HG03108 (cell line): ENCODE data around the gene DMC1.

Experiments used
- ATAC-seq: cut with Tn5 transposase; IDR thresholded peaks from one replicate; pipeline ENCODE4 v1.9.1; 2021; ENCODE audit warnings: moderate library complexity; ENCODE audit not compliant: unreplicated experiment

Gene DMC1

GRCh38 chr22:38567531-38568285 lies 2.3 kb downstream of the DMC1 start:
- ATAC-seq: no peak

DNA sequence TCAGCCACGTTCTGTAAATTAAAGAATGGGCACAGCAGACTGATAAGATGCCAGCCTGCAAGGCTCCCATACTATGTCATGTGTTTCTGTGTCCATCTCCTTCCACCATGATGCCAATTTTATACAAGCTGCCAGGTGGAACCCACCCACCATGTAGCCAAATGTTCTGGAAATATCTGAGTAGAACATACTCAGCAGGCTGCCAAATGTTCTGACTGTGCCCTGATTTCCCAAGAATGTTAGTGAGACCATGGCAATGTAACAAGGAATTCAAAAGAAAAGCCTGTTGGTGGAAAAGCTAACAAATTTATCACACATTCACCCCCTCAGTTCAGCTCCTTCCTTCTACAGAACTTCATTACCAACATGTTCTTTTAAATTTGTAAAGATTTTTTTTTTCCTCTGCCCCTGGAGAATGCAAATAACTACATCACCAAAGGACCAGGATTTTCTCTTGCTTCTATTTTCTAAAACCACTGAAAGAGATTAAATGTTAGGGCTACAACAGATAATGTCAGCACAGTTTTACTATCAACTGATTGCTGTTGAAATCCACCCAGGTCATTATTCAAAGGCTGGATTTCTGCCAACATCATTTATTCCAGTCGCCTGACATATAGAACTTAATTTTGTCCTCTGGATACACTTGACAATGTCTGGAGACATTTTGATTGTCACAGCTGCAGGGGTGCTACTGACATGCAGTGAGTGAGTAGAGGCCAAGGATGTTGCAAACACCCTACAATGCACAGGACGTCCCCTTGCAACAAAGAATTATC lies 3.1 kb downstream of the DMC1 start:
- ATAC-seq: no peak

DNA sequence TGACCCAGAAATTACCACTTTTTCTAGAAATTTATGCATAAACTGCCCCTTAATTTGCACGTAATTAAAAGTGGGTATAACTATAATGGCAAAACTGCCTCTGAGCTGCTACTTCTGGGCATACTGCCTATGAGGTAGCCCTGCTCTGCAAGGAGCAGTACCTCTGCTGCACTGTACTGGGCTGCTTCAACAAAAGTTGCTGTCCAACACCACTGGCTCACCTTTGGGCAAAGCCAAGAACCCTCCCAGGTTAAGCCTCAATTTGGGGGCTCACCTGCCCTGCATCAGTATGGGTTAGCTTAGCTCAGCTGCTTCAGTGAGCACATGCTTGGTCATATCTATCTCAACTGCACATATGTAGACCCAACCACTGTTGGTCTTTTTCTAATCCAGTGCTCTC lies 4.5 kb downstream of the DMC1 start:
- no peak for ATAC-seq

- ATAC-seq: no peak
Observed at GRCh38 chr22:38564669-38565068, 5.3 kb downstream of the DMC1 start.

- no peak for ATAC-seq
Observed at GRCh38 chr22:38554281-38554680, 15.7 kb downstream of the DMC1 start.

DNA sequence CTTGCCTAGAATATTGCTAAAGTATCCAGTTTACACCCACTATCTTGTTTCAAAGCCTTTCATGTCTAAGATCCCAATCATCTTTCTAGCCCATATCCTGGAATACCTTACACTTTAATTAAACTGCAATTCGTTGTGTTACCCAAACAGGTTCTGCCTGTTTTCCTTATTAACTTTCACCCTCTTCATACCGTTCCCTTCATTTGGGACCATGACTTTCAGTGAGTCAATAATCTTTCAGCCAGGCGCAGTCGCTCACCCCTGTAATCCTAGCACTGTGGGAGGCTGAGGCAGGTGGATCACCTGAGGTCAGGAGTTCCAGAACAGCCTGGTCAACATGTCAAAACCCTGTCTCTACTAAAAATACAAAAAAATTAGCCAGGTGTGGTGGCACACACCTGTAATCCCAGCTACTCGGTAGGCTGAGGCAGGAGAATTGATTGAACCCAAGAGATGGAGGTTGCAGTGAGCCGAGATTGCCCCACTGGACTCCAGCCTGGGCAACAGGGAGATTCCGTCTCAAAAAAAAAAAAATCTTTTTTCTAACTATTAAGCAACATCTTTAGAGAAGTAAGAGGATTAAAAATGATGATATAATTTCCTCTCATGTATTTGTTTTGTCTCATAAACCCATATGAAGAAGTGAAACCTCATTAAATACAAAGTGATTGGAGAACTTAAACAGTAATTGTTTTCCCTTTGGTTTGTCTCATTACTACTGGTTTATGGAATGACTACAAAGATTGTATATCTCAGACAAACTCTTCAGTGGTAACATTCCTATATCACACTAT lies 20.7 kb downstream of the DMC1 start:
- no peak for ATAC-seq

DNA sequence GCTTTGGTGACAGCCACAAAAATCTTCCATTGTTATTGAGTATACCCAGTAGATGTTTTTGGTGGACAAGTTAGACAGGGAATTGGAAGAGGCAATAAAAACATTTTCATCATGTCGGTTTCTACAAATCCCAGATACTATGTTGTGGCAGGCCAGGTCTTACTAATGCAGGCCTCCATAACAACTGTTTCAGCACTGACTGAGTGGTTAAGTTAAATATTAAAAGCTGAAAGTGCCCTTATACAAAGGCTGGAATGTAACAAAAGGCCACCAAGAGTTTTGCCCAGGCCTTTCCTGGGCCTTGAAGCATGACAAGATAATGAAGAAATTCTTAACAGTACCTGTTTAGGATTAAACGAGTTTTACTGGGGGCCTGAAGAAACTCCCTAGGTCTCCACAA lies 29.3 kb downstream of the DMC1 start:
- no peak for ATAC-seq

DNA sequence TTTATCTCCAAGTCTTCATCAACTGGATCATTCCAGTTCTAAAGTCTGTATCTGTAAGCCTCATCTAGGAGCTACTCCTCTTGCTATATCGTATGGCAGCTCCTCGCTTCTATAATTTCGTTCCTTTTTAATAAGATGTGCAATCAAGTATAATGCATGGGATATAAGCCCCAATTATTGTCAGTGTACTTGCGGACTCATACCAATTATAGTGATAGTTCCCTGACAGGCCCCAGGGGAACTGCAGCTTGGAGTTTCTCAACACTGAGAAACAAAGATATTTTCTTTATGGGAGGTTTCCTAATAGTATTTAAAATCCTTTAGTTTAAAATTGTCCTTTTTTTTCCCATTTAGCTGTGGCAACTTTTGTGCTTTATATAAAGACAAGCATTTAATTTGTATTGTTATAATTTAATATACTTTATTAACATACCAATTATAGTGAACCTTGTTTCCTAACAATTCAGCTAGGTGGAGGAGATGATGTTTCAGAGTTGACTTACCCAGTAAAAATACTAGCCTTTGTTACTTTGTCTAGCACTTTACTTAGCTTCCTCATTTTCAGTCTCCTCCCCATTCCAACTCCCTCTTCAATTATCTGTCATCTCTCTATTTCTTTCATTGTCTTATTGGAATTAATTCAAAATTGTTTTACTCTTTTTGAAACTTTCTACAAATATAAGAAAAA lies 38.6 kb downstream of the DMC1 start:
- no peak for ATAC-seq

DNA sequence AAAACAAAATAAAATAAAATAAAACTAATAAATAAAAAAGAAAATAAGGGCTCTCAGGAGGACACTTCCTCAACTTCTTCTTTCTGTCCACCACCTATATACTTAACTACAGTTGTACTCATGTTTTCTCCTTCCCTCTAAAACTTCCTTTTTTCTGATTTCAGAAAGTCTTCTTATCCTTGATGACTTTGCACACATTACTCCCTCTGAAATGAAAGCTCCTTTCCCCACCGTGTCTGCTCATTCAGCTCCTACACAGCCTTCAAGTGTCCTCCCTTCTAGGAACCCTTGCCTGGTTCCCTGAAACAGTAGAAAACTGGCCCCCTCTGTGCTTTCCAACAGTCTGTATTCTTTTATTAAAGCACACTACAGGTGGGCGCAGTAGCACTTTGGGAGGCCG lies 45.6 kb downstream of the DMC1 start:
- no peak for ATAC-seq

DNA sequence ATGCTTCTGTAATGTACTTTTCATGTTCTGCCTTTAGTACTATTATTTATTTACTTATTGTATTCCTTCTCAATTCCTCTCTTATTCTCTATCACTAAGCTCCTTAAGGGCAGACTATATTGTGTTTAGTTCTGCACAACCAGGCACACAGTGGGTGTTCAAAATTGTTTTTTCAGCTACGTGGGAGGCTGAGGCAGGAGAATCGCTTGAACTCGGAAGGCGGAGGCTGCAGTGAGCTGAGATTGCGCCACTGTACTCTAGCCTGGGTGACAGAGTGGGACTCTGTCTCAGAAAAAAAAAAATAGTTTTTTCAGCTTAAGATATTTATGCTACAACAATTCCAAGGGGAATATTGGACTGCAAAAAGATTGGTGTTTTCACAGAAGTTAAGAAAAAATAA lies 46.5 kb downstream of the DMC1 start:
- ATAC-seq: no peak

GRCh38 chr22:38523029-38523428 lies 47.0 kb downstream of the DMC1 start:
- ATAC-seq: no peak

DNA sequence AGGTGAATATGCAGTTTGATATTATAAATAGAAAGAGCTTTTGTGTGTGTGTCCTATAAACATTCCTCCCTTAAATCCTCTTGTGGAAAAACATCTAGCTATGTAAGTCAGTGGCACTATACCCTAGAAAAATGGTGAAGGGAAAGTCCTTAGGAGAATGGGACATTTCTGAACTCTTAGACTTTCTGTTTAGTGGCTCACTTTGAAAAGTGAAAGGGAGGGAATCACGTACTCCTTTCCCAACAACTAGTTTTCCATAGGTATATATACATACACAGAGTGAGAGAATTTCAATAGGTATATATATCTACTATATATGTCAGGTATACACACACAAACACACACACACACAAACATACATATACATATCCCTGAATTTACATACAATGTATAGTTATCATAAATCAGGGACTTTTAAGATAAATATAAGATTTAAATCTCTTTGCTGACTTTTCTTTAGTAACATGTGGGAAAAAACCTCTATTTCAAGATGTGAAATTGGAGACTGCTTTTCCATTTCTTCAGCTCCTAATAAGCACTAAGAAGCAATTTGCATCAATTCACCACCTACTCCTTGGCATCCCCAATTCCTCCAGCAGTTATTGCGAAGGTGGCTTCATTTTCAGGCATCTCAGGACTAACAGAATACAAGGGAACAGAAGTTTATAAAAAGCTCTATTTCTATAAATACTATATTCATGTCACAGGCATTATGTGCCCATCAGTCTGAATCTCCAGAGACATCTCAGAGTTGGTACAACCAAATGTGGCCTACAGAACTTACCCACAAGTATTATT lies 50.3 kb downstream of the DMC1 start:
- ATAC-seq: no peak

GRCh38 chr22:38518620-38519019 lies 51.4 kb downstream of the DMC1 start:
- no peak for ATAC-seq

DNA sequence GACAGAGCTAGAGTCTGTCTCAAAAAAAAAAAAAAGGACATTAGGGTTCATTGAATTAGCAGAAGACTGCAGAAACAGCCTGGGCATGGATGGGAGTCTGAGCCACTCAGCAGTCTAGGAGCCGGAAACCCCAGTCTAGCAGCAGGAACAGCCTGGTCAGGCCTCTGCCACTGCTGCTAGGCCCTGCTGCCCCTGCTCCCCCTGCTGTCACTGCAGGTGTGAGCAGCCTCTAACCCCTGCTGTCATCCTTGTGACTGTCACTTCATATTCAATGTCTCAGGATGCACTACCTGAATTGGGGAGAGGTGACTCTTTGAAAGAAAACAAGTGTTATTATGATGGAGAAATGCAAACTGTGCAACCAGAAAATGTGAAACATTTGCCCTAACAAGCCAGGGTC lies 56.9 kb downstream of the DMC1 start:
- ATAC-seq: no peak

DNA sequence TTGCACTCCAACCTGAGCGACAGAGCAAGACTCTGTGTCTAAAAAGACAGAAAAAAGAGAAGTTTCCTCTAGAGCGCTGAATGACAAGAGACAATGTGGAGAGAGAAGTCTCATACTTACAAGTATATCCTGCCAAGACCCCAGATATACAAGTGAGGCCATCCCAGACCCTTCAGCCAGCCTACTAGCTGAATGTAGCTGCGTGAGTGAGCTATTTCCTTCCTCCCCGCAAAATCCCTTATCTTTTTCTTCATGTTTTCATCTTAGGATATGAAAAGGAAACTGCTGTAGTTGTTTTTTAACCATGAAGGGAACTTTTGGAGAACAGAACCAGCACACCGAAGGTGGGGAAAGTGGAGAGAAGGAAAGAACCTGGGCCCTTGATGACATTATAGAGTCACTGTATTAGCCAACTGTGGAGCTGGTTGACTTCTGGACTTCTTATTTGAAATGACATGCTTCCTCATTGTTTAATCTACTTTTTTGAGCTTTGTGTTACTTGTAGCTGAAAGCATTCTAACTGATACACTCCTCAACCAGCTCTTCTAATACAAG lies 59.5 kb downstream of the DMC1 start:
- no peak for ATAC-seq

DNA sequence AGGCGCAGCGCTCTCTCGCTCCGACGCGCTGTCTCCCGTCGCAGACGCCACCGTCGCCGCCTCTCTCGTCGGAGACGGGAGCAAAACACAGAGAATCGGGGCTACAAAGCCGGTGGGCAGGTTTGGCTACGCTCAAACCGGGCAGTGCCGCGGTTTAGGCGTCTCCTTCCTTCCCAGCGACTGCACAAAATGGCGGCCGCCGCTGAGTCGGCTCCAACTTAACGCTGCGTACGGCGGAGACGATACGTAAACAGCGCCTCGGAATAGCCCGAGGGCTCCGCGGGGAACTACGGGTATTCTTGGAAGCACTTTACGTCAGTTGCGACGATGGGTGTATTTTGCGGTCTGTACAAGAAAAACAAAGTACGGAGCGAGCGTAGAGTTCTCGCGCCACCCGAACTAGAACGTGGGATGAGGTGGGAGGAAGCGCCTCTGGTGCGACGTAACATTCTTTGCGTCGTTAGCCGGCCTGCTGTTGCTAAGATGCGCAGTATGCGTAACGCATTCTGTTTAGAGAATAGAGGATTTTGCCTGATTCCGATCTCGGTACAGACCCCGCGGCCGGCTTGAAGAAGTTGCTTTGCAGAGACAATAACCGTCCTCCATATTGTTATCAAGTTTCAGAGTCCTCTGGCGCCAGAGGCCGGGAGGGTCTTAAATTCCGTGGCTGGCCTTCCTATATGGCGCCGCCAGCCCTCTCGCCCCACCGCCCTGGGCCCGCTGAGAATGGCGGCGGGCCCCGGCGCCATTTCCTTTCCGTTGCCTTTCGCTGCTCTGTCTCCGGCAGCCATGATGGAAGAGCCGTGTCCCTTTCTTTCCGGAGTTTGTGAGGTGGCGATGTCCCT lies 63.6 kb downstream of the DMC1 start, which contains the start of gene DDX17:
Gene DDX17 (minus strand): TSS at position 194 of the 845 bp plus-strand sequence.
- peak; percentile 88 for ATAC-seq

DNA sequence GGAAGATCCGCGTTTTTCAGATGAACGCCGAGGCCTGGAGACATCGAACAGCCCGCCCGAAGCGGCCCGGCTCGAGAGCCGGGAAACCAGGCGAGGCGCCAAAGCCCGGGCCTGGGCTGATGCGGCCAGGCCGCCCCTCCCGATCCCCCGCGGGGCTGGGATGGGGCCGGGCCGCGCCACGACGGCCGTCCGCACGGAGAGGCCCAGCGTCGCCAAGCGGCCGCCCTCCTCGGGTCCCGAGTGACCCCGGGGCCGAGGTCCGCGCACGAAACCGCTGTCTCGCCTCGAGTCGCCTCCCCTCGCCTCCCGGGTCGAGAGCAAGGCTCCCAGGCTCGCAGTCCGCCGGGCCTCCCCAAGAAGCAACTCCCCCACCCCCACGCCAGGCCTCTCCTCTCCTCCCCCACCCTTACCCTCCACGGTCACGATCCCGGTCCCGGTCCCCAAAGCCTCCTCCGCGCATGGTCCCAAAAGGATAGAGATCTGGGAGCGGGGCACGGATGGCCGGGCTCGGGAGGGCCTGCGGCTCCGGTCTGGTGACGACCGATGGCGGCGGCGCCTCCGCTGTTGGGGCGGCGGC lies 64.4 kb downstream of the DMC1 start:
- ATAC-seq: peak; percentile 11

DNA sequence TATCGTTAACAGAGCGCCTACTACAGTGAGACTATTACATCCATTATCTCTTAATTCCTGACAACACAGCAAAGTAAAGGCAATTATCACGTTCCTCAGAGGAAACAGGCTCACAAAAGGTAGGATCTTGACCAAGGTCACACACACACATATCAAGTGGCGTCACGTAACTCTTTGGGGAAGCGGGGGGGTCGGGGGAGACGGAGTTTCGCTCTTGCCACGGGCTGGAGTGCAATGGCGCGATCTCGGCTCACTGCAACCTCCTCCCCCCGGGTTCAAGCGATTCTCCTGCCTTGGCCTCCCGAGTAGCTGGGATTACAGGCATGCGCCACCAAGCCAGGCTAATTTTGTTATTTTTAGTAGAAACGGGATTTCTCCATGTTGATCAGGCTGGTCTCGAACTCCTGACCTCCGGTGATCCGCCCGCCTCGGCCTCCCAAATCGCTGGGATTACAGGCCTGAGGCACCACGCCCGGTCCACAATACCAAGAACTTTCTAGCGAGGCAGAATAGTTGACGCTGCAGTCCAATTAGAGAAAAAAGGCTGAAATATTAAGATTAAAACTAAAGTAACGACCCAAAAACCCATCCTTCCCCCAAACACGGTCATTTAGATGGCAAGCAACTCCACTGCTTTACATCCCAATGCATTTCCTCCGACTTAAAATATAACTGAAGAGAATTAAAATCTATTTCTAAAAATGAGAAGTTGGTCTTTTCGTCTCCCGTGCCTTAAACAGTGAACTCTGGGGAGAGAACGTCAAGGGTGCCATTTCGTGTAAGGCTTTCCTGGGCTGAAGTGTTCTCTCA lies 65.0 kb downstream of the DMC1 start:
- no peak for ATAC-seq
